ENCODE data around the gene MRLN.

Gene MRLN

DNA sequence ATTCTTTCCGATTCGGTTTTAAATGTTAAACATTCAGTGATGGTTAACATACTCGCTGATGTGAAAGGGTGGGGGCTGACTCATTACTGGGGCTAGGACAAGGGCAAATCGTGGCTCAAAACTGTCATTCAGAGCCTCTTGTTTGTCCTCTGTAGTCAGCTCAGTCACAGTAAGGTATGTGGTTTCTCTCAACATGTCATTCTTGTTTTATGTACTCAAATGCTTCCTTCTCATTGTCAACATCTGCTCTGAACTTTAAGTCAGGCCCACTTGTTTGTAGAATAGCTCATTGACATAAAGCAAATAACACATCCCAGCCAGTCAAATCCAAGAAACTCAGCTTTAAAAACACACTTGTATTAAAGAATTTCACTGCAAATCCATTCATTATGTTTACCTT is 50.9 kb downstream of the MRLN start:
- no peak for FAIRE-seq

DNA sequence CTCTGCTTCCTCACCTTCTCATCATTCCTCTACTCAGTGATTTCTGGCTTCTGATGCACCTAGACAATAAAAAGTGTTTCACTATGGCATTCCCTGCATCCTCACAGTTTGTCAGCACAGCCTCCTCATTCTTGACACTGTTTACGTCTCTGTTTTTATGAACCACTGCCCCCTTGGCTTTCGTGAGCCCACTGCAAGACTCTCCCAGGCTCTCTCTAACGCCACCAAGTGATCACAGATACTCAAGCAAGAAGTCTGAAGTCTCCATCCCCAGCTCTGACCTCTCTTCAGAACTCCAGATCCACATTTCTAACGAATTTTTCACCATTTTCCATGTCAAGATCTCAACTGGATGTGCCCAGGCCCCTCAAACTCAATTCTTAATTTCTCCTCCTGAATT is 52.5 kb downstream of the MRLN start:
- FAIRE-seq: no peak

DNA sequence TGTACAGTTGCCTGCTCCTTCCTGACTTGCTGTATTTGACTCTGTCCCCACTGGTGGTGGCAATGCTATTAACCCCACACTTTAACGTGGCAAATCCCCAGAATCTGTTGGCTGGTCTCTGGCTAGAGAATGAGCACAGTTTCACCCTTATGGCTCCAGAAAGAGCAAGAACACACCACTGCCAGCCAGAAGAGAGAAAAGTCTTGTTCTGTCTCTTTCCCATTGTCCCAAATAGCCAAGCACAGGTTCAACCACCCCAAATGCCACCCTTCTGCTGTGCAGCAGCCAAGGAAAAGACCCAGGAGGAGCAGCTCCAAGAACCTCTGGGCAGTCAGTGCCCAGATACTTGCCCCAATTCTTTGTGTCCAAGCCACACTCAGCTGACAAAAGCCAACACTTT is 54.9 kb downstream of the MRLN start:
- FAIRE-seq: no peak

DNA sequence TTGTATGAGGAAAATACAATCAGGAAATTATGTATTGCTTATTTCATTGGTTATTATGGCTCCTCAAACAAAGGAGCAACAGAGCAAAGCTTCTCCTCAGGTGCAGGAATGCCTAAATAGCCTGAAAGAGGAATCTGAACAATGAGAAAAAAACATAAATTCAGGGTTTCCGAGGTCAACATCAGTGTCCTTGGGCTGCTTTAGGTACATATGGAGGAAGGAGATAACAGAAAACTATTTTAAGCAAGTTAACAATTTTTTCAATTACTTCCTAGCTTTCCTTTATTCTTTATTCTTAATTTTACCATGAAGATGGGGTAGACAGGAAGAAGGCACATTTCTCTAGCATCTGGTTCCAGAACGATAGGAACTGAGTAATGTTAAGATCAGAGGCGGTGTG is 57.6 kb downstream of the MRLN start:
- FAIRE-seq: no peak

DNA sequence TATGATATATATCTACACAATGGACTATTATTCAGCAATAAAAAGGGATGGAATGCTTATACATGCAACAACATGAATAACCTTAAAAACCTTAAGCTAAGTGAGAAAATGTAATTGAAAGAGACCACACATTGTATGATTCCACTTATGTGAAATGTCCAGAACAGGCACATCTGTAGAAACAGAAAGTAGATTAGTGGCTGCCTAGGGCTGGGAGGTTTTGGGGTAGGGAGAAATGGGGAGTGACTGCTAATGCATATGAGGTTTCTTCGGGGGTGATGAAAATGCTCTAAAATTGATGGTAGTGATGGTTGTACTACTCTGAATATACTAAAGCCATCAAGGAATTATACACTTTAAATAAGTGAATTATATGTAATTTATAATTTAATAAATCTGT is 58.3 kb downstream of the MRLN start:
- no peak for FAIRE-seq

DNA sequence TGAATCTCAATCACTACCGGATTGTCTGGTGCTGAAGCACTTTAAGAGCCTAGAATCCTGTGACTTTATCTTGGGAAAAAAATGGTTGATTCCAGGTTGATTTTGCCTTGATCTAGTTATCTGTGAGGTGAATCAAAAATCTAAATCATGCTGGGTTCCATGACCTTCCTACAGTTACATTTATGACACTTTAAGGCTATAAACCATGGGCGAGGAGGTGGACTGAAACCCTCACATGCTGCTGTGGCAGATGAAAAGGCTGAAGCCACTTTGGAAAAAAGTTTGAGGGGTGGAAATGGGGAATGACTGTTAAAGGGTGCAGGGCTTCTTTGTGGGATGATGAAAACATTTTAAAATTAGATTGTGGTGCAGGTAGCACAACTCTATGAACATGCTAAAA is 61.1 kb downstream of the MRLN start:
- FAIRE-seq: no peak

DNA sequence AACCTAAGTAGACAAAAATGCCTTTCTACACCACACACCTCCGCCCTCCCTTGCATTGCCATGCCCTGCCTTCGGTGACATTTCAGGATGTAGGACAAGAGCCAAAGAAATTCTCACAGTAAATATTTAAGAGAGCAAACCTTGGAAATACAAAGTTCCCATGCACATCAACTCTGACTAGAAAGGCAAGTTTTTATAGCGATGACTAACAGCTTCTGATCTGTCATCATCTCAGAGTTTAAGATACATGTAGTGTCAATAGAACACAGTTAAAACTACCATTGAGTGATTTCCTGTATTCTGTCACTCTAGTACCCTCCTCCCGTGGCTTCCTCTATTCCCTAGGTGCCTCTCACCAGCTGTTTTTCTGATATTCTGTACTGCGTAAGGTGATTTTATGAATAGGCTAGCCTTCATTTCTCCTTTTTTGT is 64.3 kb downstream of the MRLN start:
- FAIRE-seq: no peak

DNA sequence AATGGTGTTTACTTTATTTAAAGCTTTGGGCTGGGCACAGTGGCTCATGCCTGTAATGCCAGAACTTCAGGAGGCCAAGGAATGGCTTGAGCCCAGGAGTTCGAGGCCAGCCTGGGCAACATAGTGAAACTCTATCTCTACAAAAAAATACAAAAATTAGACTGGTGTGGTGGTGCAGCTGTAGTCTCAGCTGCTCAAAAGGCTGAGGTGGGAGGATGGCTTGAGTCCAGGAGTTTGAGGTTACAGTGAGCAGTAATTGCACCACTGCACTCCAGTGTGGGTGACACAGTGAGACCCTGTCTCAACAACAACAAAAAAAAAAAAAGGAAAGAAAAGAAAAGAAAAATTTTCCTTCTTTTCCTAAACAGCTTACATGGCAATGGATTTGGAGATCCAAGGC is 65.6 kb downstream of the MRLN start:
- FAIRE-seq: no peak
